Left lung (tissue), 10 donors: Measurements from ENCODE around the gene TCERG1L. TPM values are rescaled to one million over a fixed set of nuclear protein-coding genes. Genes with fewer than 3 reads are reported as not detected.

ENCODE experiments used
- ATAC-seq: fragments of 200-7000 bp; cut with Tn5 transposase; one replicate; pipeline ENCODE4 v1.9.1; 2020; ENCODE audit warnings: moderate library complexity
- DNase-seq, 4 donors: peaks; one replicate each; pipeline ENCODE4 v3.0.0-alpha.2; 2013 to 2020
- H3K27ac ChIP-seq, 2 donors: fragments of 200-600 bp; sonication (generic) in 1 of 2; one replicate each; pipeline versions ENCODE4 v1.5.0 to v1.8.0; 2020 to 2021
- H3K27me3 ChIP-seq, 2 donors: fragments of 200-600 bp; sonication (generic) in 1 of 2; one replicate each; pipeline versions ENCODE4 v1.5.0 to v1.8.0; 2020 to 2021
- H3K36me3 ChIP-seq, 2 donors: fragments of 200-600 bp; sonication (generic) in 1 of 2; one replicate each; pipeline versions ENCODE4 v1.5.0 to v1.8.0; 2020 to 2021
- H3K4me1 ChIP-seq, 2 donors: fragments of 200-600 bp; one replicate each; pipeline ENCODE4 v1.8.0; 2021
- H3K4me3 ChIP-seq, 2 donors: fragments of 200-600 bp; sonication (generic) in 1 of 2; one replicate each; pipeline versions ENCODE4 v1.5.0 to v1.8.0; 2020 to 2021; ENCODE audit warnings: mild to moderate bottlenecking in 1 of 2
- H3K9me3 ChIP-seq, 2 donors: fragments of 200-600 bp; sonication (generic) in 1 of 2; one replicate each; pipeline versions ENCODE4 v1.5.0 to v1.8.0; 2020 to 2021
- CTCF ChIP-seq, 2 donors: fragments of 200-600 bp; sonication (generic) in 1 of 2; IDR thresholded peaks; one replicate each; pipeline versions ENCODE4 v1.5.0 to v1.8.0; 2021; ENCODE audit warnings: antibody characterized with exemption in 2 of 2
- intact Hi-C, 2 donors: fragments of 100-400 bp; cut with DNase I; formaldehyde crosslinking; loops; one replicate each; pipeline versions ENCODE4 v1.11.2 to v1.14.2; 2022
- polyA plus RNA-seq, 6 donors: library from polyadenylated mRNA; unstranded; fragments of 120-200 nt; gene quantifications; one replicate each; pipeline ENCODE4 v1.2.1, GENCODE V29; 2013; ENCODE audit not compliant: insufficient read length in 6 of 6
- total RNA-seq, 2 donors: library from RNA; stranded (reverse); fragmentation: NEBNext Ultra II Directional; extraction: Animal tissue kit (Norgen Biotek cat#: 25700); gene quantifications; one replicate each; pipeline ENCODE4 v1.2.1, GENCODE V29; 2021
- donor health status: DM: no; HTN: yes; CAD: no.
- donor health status: DM: no; HTN: no; CAD: no.

TCERG1L gene
- total and polyA plus RNA-seq, 8 donors = 0.35 to 0.72 (median 0.48) TPM; not detected in 2

- intact Hi-C loops = no loop called here
- H3K4me1 ChIP-seq = no peaks in the 10 kb centered on the region
- no peak for TF ChIP-seq CTCF (IDR thresholded peaks at IDR 0.05)
- no peak overlapping the region for H3K4me3 ChIP-seq
- H3K27me3 ChIP-seq = no peaks in the 10 kb centered on the region
- no peak for ATAC-seq
- H3K9me3 ChIP-seq = no peaks in the 10 kb centered on the region
- DNase-seq = no peak
- no peaks in the 10 kb centered on the region for H3K36me3 ChIP-seq
- no peak overlapping the region for H3K27ac ChIP-seq
Observed at GRCh38 chr10:131099028-131099726, 212.3 kb downstream of the TCERG1L start.

GRCh38 chr10:131098416-131098952 is 213.0 kb downstream of the TCERG1L start:
- no peaks in the 10 kb centered on the region for H3K36me3 ChIP-seq
- no peaks in the 10 kb centered on the region for H3K9me3 ChIP-seq
- ATAC-seq (no peak), DNase-seq (peak in 1 of 4 donors; percentile 34)
- H3K27ac ChIP-seq = no peak overlapping the region
- H3K4me3 ChIP-seq = no peak overlapping the region
- no peaks in the 10 kb centered on the region for H3K4me1 ChIP-seq
- intact Hi-C loops = no loop called here
- H3K27me3 ChIP-seq = no peaks in the 10 kb centered on the region
- TF ChIP-seq CTCF (IDR thresholded peaks at IDR 0.05) = no peak

GRCh38 chr10:131096031-131096430 is 215.5 kb downstream of the TCERG1L start:
- no peaks in the 10 kb centered on the region for H3K4me1 ChIP-seq
- H3K36me3 ChIP-seq = no peaks in the 10 kb centered on the region
- intact Hi-C loops = no loop called here
- no peak for ATAC-seq
- no peak overlapping the region for H3K4me3 ChIP-seq
- TF ChIP-seq CTCF (IDR thresholded peaks at IDR 0.05) = no peak
- H3K9me3 ChIP-seq = no peaks in the 10 kb centered on the region
- H3K27ac ChIP-seq = no peak overlapping the region
- DNase-seq = peak in 1 of 4 donors; percentile 31
- H3K27me3 ChIP-seq = peaks cover 0 to 5% of the 10 kb centered on the region in 2 donors

GRCh38 chr10:131095313-131095580 is 216.3 kb downstream of the TCERG1L start:
- DNase-seq (no peak), ATAC-seq (peak; percentile 11)
- no peaks in the 10 kb centered on the region for H3K36me3 ChIP-seq

More at GRCh38 chr10:131095313-131095580, 216.3 kb downstream of the TCERG1L start:
- peaks cover 0 to 5% of the 10 kb centered on the region in 2 donors for H3K27me3 ChIP-seq
- no peak overlapping the region for H3K27ac ChIP-seq
- no peak for TF ChIP-seq CTCF (IDR thresholded peaks at IDR 0.05)
- H3K4me1 ChIP-seq = no peaks in the 10 kb centered on the region
- H3K4me3 ChIP-seq = no peak overlapping the region
- intact Hi-C loops = no loop called here
- H3K9me3 ChIP-seq = no peaks in the 10 kb centered on the region
